ENCODE results near the gene RAP1B. TPM values are rescaled to one million over a fixed set of nuclear protein-coding genes. Genes with fewer than 3 reads are reported as not detected.

RAP1B gene
- total RNA-seq, 1 donor from 2014 or later, result 252 TPM

DNA sequence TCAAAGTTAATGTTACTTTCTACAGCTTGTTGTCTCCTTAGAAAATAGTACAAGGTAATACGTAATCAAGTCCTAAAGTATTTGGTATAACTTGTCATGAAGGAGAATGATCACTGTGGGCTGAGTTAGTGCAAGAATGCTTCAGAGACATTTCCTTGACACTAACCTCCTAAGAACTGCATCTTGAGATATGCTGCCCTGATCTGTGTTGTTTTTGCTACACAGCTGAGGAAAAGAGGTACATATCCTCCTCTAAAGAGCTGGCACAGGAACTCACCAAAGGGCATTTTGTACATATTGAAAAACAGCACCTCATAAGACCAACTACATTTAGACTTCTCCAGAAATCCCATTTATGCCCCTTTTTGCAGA is 28.7 kb downstream of the RAP1B start:
- Mint-ChIP-seq H3K9me3 (no peaks in the 10 kb centered on the region), H3K4me1 (no peaks in the 10 kb centered on the region), H3K36me3 (peaks cover 14% of the 10 kb centered on the region), H3K27ac (no peak overlapping the region), H3K4me3 (no peak overlapping the region), H3K27me3 (ENCODE audit: insufficient read depth, low read depth) (no peaks in the 10 kb centered on the region)
- Histone ChIP-seq H2AFZ (replicated peaks) (no peak overlapping the region), H3K27ac (no peak overlapping the region), H3K4me1 (peaks cover 4% of the 10 kb centered on the region), H3K9me3 (ENCODE audit: low read depth) (no peaks in the 10 kb centered on the region), H3K4me2 (no peak overlapping the region), H3F3A (ENCODE audit: low read depth) (no peaks in the 10 kb centered on the region), H3K36me3 (no peaks in the 10 kb centered on the region), H3K9ac (no peak overlapping the region), H4K20me1 (ENCODE audit: low read depth) (peaks cover 30% of the 10 kb centered on the region), H3K27me3 (no peaks in the 10 kb centered on the region), H3K79me2 (ENCODE audit: low read depth) (peaks cover 100% of the 10 kb centered on the region), H3K4me3 (no peak overlapping the region)
- no peak for TF ChIP-seq EZH2 (IDR thresholded peaks at IDR 0.05)
- TF ChIP-seq, protein P1, sequence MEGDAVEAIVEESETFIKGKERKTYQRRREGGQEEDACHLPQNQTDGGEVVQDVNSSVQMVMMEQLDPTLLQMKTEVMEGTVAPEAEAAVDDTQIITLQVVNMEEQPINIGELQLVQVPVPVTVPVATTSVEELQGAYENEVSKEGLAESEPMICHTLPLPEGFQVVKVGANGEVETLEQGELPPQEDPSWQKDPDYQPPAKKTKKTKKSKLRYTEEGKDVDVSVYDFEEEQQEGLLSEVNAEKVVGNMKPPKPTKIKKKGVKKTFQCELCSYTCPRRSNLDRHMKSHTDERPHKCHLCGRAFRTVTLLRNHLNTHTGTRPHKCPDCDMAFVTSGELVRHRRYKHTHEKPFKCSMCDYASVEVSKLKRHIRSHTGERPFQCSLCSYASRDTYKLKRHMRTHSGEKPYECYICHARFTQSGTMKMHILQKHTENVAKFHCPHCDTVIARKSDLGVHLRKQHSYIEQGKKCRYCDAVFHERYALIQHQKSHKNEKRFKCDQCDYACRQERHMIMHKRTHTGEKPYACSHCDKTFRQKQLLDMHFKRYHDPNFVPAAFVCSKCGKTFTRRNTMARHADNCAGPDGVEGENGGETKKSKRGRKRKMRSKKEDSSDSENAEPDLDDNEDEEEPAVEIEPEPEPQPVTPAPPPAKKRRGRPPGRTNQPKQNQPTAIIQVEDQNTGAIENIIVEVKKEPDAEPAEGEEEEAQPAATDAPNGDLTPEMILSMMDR (IDR thresholded peaks at IDR 0.05), result no peak
- TF ChIP-seq EZH2phosphoT487 (IDR thresholded peaks at IDR 0.05), result no peak
- DNase-seq (ENCODE audit: low spot score), result no peak

DNA sequence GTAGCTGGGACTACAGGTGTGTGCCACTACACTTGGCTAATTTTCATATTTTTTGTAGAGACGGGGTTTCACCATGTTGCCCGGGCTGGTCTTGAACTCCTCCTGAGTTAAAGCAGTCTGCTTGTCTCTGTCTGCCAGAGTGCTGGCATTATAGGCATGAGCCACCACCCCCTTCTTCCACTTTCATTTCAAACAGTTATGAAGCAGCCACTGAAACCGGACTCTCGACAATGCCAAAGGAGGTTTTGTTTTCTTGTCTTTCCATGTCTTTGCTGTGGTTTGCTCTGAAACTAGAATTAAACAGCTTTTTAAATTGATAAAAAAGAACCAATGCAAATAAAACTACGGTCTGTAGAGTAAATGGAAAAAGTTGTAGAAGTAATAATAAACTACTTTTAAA is 30.4 kb downstream of the RAP1B start:
- Histone ChIP-seq H3K4me3 (no peak overlapping the region), H3K4me1 (no peaks in the 10 kb centered on the region), H3K27ac (no peak overlapping the region), H3K4me2 (no peak overlapping the region), H3F3A (ENCODE audit: low read depth) (no peaks in the 10 kb centered on the region), H3K9ac (no peak overlapping the region), H3K79me2 (ENCODE audit: low read depth) (peaks cover 100% of the 10 kb centered on the region), H4K20me1 (ENCODE audit: low read depth) (peaks cover 27% of the 10 kb centered on the region), H3K27me3 (no peaks in the 10 kb centered on the region), H3K9me3 (ENCODE audit: low read depth) (no peaks in the 10 kb centered on the region), H2AFZ (replicated peaks) (no peak overlapping the region), H3K36me3 (no peaks in the 10 kb centered on the region)
- peaks cover 21% of the 10 kb centered on the region for H3K36me3 Mint-ChIP-seq
- TF ChIP-seq EZH2phosphoT487 (IDR thresholded peaks at IDR 0.05), result no peak
- no peak for TF ChIP-seq EZH2 (IDR thresholded peaks at IDR 0.05)
- TF ChIP-seq, protein P1 (IDR thresholded peaks at IDR 0.05), result no peak
- H3K27me3 Mint-ChIP-seq (ENCODE audit: insufficient read depth, low read depth), result no peaks in the 10 kb centered on the region
- H3K4me1 Mint-ChIP-seq, result no peaks in the 10 kb centered on the region
- H3K27ac Mint-ChIP-seq, result no peak overlapping the region
- H3K9me3 Mint-ChIP-seq, result no peaks in the 10 kb centered on the region
- no peak for DNase-seq (ENCODE audit: low spot score)
- no peak overlapping the region for H3K4me3 Mint-ChIP-seq

DNA sequence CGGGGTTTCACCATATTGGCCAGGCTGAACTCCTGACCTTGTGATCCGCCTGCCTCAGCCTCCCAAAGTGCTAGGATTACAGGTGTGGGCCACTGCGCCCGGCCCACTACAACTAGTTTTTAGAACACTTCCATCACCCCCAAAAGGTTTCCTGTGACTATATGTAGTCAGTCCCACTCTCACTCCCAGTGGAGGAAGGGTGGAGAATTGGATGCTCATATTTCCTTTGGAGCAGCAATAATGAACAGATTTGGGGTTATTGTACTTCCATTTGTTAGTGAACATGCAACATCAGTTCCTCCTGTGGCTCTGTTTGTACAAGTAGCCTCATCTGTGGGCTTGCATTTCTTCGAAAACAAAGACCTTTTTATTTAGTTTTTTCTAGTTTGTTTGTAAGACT is 35.8 kb downstream of the RAP1B start:
- DNase-seq (ENCODE audit: low spot score), result no peak
- TF ChIP-seq, protein P1 (IDR thresholded peaks at IDR 0.05), result no peak
- no peak for TF ChIP-seq EZH2phosphoT487 (IDR thresholded peaks at IDR 0.05)
- no peak for TF ChIP-seq EZH2 (IDR thresholded peaks at IDR 0.05)
- Mint-ChIP-seq H3K4me1 (no peaks in the 10 kb centered on the region), H3K27me3 (ENCODE audit: insufficient read depth, low read depth) (no peaks in the 10 kb centered on the region), H3K4me3 (no peak overlapping the region), H3K36me3 (peaks cover 23% of the 10 kb centered on the region), H3K9me3 (no peaks in the 10 kb centered on the region), H3K27ac (no peak overlapping the region)
- peaks cover 7% of the 10 kb centered on the region for H3K36me3 ChIP-seq
- no peak overlapping the region for H3K4me3 ChIP-seq
- H3K9ac ChIP-seq, result no peak overlapping the region
- H3F3A ChIP-seq (ENCODE audit: low read depth), result no peaks in the 10 kb centered on the region
- no peak overlapping the region for H3K4me2 ChIP-seq
- H3K4me1 ChIP-seq, result no peaks in the 10 kb centered on the region
- peaks cover 98% of the 10 kb centered on the region for H3K79me2 ChIP-seq (ENCODE audit: low read depth)
- H3K27me3 ChIP-seq, result no peaks in the 10 kb centered on the region
- peaks cover 23% of the 10 kb centered on the region for H4K20me1 ChIP-seq (ENCODE audit: low read depth)
- H3K9me3 ChIP-seq (ENCODE audit: low read depth), result no peaks in the 10 kb centered on the region
- H2AFZ ChIP-seq (replicated peaks), result no peak overlapping the region
- no peak overlapping the region for H3K27ac ChIP-seq
